GM19328 (cell line): ENCODE data around the gene FNBP1L.

ENCODE experiments used
- ATAC-seq: cut with Tn5 transposase; IDR thresholded peaks from one replicate; pipeline ENCODE4 v1.9.1; 2021; ENCODE audit warnings: mild to moderate bottlenecking, moderate library complexity; ENCODE audit not compliant: unreplicated experiment

Gene FNBP1L

GRCh38 chr1:93447481-93448291, at the start of gene FNBP1L:
FNBP1L (plus strand) TSS chr1:93448118; CDS start chr1:93448282, 164 bp downstream.
- no peak for ATAC-seq

- ATAC-seq, result no peak
Measured at GRCh38 chr1:93399781-93400180, 48.1 kb upstream of the FNBP1L start.

- ATAC-seq, result no peak
Measured at GRCh38 chr1:93408203-93408602, 39.7 kb upstream of the FNBP1L start.

- no peak for ATAC-seq
Measured at GRCh38 chr1:93411000-93411399, 36.9 kb upstream of the FNBP1L start.

GRCh38 chr1:93414749-93415148, 33.2 kb upstream of the FNBP1L start:
- ATAC-seq, result no peak

- no peak for ATAC-seq
Measured at GRCh38 chr1:93415296-93415695, 32.6 kb upstream of the FNBP1L start.

DNA sequence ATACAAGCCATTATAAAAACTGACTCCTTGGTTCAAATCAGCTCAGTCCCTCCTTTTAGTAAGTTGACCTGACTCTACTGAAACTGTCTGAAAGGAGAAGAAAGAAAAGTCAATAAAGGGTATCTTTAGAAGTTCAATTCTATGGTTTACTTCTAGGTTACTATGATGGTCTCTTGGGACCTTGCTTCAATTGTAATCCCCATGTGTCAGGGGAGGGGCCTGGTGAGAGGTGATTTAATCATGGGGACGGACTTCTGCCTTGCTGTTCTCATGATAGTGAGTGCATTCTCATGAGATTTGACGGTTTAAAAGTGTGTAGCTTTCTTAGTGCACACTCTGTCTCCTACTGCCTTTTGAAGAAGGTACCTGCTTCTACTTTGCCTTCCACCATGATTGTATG, 31.7 kb upstream of the FNBP1L start:
- ATAC-seq, result no peak

GRCh38 chr1:93419344-93419743, 28.6 kb upstream of the FNBP1L start:
- no peak for ATAC-seq

- ATAC-seq, result no peak
Measured at GRCh38 chr1:93420400-93420799, 27.5 kb upstream of the FNBP1L start.

- no peak for ATAC-seq
Measured at GRCh38 chr1:93426181-93426580, 21.7 kb upstream of the FNBP1L start.

- no peak for ATAC-seq
Measured at GRCh38 chr1:93427656-93428055, 20.3 kb upstream of the FNBP1L start.

- no peak for ATAC-seq
Measured at GRCh38 chr1:93433407-93433961, 14.4 kb upstream of the FNBP1L start.

GRCh38 chr1:93434088-93434487, 13.8 kb upstream of the FNBP1L start:
- no peak for ATAC-seq

- no peak for ATAC-seq
Measured at GRCh38 chr1:93434987-93435386, 12.9 kb upstream of the FNBP1L start.

DNA sequence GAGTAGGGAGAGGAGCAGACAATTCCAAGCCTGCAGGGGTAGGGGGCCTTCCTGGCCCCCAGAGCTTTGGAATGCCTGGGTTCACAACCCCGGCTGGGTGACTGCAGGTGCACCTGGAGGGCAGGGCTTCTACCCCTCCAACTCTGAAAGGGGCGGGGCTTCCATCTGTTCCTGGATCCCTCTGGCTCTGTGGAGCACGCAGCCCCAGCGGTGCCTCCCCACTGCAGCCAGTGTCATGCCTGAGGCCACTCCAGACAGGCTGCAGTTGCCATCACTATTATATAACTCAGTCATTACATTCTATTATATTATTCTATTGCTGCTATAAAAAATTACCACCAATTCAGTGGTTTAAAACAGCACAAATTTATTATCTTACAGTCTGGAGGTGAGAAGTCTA, 12.5 kb upstream of the FNBP1L start:
- no peak for ATAC-seq

GRCh38 chr1:93436496-93436895, 11.4 kb upstream of the FNBP1L start:
- no peak for ATAC-seq

DNA sequence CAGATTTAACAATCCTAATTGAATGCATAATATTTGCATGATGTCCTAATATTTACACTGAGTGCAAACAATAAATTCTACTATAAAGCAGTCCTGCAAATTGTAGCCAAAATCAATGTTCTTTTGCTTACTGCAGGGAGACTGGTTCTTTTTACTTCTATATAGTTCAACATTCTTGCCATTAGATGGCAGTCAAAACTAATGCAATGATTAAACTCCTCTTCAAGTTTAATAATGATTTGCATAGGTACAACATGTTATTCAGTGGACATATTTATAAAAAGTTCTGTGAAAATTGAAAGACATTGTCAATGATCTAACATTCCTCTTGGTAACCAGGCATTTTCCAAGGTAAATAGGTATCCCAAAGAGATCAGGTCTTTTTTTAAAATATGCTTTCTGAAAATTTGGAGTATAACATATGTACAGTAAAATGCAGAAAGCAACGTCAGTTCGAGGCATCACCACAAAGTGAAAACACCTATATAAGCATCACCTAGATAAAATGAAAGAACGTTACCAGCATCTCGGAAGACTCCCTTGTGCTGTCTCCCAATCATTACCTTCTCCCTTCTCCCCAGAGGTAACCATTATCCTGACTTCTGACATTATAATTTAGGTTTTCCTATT, 9.8 kb upstream of the FNBP1L start:
- ATAC-seq, result no peak

- no peak for ATAC-seq
Measured at GRCh38 chr1:93438716-93439115, 9.2 kb upstream of the FNBP1L start.

GRCh38 chr1:93440272-93440671, 7.6 kb upstream of the FNBP1L start:
- ATAC-seq, result no peak

GRCh38 chr1:93440706-93441105, 7.2 kb upstream of the FNBP1L start:
- no peak for ATAC-seq

DNA sequence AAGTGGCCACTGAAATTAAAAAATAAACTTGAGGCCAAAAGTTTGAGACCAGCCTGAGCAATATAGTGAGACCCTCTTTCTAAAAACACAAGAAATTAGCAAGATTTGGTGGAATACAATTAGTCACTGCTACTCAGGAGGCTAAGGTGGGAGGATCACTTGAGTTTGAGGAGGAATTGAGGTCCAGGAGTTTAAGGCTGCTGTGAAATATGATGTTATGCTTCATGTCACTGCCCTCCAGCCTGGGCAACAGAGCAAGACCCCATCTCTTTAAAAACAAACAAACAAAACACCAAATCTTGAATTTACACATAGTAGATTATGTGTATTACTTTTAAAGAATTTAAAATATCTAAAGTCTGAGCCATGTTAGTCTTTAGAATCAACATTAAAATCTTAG, 6.3 kb upstream of the FNBP1L start:
- no peak for ATAC-seq

DNA sequence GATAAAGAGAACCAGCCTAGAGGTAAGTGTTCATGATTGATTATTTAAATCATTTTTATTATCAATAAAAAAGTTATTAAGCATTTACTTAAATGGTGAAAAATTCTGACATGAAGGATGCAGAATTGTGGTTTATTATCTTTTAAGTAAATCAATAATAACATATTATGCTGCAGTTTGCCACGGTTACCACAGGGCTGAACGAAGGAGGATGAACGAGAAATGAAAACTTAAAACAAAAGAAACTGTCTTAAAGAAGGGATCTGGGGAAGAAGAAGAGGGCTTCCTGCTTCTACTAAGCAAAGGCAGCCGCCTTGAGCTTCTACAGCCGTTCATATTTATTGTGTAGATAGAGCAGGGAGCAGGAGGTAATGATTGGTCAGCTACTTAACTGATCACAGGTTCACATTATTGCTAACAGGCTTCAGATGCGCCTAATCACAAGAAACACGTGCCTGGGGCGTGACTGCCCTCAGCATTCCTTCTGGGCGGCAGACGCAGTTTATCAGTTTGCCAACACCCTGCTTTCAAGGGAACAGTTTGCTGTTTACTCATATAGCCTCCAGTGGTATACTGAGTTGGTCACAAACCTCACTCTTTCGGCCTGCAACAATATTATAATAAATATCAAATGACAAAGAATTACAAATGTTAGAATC, 5.8 kb upstream of the FNBP1L start:
- no peak for ATAC-seq
